Measurements from ENCODE around the gene MLH3.
A peak's percentile ranks its signal among the peaks of the same experiment; 100 is the strongest.
"Not testable (repeated sequence)": the region's sequence is repeated elsewhere in the genome, so short reads cannot be mapped to it uniquely, and the experiment has no call there.

MLH3 gene

DNA sequence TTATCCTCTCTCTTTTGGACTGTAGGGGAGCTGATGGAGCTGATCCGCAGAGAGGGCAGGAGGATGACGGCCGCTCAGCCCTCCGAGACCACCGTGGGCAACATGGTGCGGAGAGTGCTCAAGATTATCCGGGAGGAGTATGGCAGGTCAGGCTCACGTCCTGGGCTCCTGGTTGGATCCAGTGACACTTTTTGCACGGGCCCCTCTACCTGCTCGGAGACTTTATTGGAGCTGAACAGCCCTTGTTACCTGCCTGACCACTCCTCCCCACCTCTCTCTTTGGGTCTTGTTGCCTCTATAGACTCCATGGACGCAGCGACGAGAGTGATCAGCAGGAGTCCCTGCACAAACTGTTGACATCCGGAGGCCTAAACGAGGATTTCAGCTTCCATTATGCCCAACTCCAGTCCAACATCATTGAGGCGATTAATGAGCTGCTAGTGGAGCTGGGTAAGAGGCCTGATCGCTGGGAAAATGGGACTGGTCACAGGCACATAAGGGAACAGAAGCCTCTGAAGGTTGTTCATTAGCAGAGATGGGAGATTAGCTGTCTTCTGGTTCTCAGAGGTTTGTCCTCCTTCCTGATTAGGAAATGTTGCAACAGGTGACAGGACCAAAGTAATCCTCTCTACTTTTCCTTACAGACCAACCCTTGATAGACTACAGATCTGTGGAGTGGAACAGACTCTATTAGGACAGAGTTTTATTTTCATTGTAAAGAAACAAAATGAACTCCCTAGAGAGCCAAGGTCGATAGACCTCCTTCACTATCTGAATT is 47.8 kb downstream of the MLH3 start:
- in situ Hi-C loops (cut with HindIII; ENCODE audit: low pct_ligation_motif_present, low sequenced_read_pairs) = no loop called here
- Histone ChIP-seq H3K36me3 (replicated peaks) (peaks cover 30% of the 10 kb centered on the region), H3K27ac (peak overlapping the region; percentile 83), H3K4me3 (ENCODE audit: low read depth, low read length) (peak overlapping the region; percentile 95), H3K27me3 (replicated peaks) (no peaks in the 10 kb centered on the region)
- no peak for DNase-seq
- TF ChIP-seq, protein P1, sequence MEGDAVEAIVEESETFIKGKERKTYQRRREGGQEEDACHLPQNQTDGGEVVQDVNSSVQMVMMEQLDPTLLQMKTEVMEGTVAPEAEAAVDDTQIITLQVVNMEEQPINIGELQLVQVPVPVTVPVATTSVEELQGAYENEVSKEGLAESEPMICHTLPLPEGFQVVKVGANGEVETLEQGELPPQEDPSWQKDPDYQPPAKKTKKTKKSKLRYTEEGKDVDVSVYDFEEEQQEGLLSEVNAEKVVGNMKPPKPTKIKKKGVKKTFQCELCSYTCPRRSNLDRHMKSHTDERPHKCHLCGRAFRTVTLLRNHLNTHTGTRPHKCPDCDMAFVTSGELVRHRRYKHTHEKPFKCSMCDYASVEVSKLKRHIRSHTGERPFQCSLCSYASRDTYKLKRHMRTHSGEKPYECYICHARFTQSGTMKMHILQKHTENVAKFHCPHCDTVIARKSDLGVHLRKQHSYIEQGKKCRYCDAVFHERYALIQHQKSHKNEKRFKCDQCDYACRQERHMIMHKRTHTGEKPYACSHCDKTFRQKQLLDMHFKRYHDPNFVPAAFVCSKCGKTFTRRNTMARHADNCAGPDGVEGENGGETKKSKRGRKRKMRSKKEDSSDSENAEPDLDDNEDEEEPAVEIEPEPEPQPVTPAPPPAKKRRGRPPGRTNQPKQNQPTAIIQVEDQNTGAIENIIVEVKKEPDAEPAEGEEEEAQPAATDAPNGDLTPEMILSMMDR (IDR thresholded peaks at IDR 0.05; ENCODE audit: low read depth, low read length, missing control alignments) = no peak

- DNase-seq = peak; percentile 97
- TF ChIP-seq, protein P1 (IDR thresholded peaks at IDR 0.05; ENCODE audit: low read depth, low read length, missing control alignments) = peak; percentile 23
- in situ Hi-C loops (cut with HindIII; ENCODE audit: low pct_ligation_motif_present, low sequenced_read_pairs) = no loop called here
- Histone ChIP-seq H3K36me3 (replicated peaks) (peaks cover 24% of the 10 kb centered on the region), H3K27me3 (replicated peaks) (no peaks in the 10 kb centered on the region), H3K4me3 (ENCODE audit: low read depth, low read length) (peak within 1 kb of the TSS; percentile 95), H3K27ac (peak within 1 kb of the TSS; percentile 83)
These were observed 48.6 kb downstream of the MLH3 start, which contains the start of gene EIF2B2 for GRCh38 chr14:75002392-75003249. TSS of gene EIF2B2 (plus strand) at chr14:75002921. CDS start at chr14:75002991, 70 bp downstream.

DNA sequence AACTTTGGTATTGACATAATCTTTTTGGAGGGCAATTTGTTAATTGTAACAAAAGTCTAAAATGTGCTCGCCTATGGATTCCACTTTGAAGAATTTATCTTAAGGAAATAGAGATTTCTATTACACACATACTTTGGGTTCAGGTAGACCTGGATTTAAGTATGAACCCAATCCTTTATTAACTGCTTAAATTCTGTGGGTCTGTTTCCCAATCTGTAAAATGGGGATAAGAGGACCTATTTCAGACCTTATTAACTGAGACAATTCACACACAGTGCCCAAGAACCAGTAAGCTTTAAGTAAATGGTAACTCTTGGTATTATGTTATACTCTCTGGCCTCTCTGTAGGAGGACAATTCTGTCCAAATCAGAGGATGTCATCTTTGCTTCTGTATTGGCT is 49.4 kb downstream of the MLH3 start:
- no peak for DNase-seq
- TF ChIP-seq, protein P1 (IDR thresholded peaks at IDR 0.05; ENCODE audit: low read depth, low read length, missing control alignments) = no peak
- Histone ChIP-seq H3K27ac (peak overlapping the region; percentile 83), H3K27me3 (replicated peaks) (no peaks in the 10 kb centered on the region), H3K4me3 (ENCODE audit: low read depth, low read length) (peak overlapping the region; percentile 95), H3K36me3 (replicated peaks) (peaks cover 17% of the 10 kb centered on the region)
- in situ Hi-C loops (cut with HindIII; ENCODE audit: low pct_ligation_motif_present, low sequenced_read_pairs) = no loop called here

DNA sequence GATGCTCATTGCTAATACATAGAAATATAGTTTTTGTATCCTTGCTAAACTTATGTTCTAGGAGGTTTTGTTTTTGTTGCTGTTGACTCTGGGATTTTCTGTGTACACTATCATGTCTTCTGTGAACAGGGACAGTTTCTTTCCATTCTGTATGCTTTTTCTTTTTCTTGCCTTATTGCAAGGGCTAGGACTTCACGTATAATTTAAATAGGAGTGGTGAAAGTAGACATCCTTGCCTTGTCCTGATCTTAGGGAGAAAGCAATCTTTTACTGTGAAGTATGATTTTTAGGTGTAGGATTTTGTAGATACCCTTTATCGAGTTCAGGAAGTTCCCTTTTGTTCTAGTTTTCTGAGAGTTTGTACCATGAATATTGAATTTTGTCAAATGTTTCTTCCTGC is 50.0 kb downstream of the MLH3 start:
- no peaks in the 10 kb centered on the region for H3K27me3 ChIP-seq (replicated peaks)
- DNase-seq = no peak
- in situ Hi-C loops (cut with HindIII; ENCODE audit: low pct_ligation_motif_present, low sequenced_read_pairs) = no loop called here
- peaks cover 10% of the 10 kb centered on the region for H3K36me3 ChIP-seq (replicated peaks)
- TF ChIP-seq, protein P1 (IDR thresholded peaks at IDR 0.05; ENCODE audit: low read depth, low read length, missing control alignments) = no peak
- H3K27ac ChIP-seq = no peak overlapping the region
- no peak overlapping the region for H3K4me3 ChIP-seq (ENCODE audit: low read depth, low read length)

DNA sequence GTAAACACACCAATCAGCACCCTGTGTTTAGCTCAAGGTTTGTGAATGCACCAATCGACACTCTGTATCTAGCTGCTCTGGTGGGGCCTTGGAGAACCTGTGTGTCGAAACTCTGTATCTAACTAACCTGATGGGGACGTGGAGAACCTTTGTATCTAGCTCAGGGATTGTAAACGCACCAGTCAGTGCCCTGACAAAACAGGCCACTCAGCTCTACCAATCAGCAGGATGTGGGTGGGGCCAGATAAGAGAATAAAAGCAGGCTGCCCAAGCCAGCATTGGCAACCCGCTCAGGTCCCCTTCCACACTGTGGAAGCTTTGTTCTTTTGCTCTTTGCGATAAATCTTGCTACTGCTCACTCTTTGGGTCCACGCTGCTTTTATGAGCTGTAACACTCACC is 55.5 kb downstream of the MLH3 start:
- DNase-seq; H3K36me3 ChIP-seq (replicated peaks); in situ Hi-C loops (cut with HindIII; ENCODE audit: low pct_ligation_motif_present, low sequenced_read_pairs): not testable (repeated sequence)

DNA sequence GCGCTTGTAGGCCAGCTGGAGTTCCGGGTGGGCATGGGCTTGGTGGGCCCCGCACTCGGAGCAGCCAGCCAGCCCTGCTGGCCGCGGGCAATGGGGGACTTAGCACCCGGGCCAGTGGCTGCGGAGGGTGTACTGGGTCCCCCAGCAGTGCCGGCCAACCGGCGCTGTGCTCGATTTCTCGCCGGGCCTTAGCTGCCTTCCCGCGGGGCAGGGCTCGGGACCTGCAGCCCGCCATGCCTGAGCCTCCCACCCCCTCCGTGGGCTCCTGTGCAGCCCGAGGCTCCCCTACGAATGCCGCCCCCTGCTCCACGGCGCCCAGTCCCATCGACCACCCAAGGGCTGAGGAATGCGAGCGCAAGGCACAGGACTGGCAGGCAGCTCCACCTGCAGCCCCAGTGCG is 57.1 kb downstream of the MLH3 start:
- H3K36me3 ChIP-seq (replicated peaks); H3K27ac ChIP-seq; H3K4me3 ChIP-seq (ENCODE audit: low read depth, low read length); in situ Hi-C loops (cut with HindIII; ENCODE audit: low pct_ligation_motif_present, low sequenced_read_pairs); H3K27me3 ChIP-seq (replicated peaks); DNase-seq: not testable (repeated sequence)

More for the DNA sequence above, 55.5 kb downstream of the MLH3 start:
- not testable (repeated sequence) for H3K4me3 ChIP-seq (ENCODE audit: low read depth, low read length); H3K27me3 ChIP-seq (replicated peaks); H3K27ac ChIP-seq

Measured in brain microvascular endothelial cell (primary cell).